NCI-H1436 treated with DMSO at 0.1 percent for 48 hours (cell line): Measurements from ENCODE around the gene ANKZF1.

ENCODE experiments used
- DNase-seq: peaks from one replicate; lab custom pipeline; 2025; lab: John Stamatoyannopoulos, UW

Gene ANKZF1

DNA sequence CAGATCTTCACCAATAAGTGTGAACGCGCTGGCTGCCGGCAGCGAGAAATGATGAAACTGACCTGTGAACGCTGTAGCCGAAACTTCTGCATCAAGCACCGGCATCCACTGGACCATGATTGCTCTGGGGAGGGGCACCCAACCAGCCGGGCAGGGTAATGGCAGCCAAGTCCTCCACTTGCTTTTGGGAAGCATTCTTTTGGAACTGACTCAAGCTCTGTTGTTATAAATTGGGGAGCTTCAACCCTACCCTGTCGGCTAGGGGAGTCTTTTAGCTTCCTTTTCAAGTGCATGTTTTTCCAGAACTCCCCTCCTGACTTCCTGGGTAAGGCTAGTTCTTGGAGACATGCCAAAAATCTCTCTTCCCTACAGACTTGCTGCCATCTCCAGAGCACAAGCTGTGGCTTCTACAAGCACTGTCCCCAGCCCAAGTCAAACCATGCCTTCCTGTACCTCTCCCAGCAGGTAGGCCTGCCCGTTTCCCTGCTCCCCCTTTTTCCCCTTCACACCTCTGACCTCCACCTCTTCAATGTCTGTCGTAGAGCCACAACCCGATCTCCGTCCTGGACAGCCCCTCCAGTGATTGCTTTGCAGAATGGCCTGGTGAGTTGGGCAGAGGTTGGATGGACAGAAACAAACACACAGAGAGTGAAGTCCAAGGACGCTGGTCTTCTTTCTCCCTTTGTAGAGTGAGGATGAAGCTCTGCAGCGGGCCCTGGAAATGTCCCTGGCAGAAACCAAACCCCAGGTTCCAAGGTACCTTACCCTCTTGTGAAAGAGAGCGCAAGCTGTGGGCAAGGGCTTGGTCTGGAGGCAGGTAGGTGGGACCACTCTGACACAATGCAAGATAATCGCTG is 21.5 kb upstream of the ANKZF1 start:
- no peak for DNase-seq

DNA sequence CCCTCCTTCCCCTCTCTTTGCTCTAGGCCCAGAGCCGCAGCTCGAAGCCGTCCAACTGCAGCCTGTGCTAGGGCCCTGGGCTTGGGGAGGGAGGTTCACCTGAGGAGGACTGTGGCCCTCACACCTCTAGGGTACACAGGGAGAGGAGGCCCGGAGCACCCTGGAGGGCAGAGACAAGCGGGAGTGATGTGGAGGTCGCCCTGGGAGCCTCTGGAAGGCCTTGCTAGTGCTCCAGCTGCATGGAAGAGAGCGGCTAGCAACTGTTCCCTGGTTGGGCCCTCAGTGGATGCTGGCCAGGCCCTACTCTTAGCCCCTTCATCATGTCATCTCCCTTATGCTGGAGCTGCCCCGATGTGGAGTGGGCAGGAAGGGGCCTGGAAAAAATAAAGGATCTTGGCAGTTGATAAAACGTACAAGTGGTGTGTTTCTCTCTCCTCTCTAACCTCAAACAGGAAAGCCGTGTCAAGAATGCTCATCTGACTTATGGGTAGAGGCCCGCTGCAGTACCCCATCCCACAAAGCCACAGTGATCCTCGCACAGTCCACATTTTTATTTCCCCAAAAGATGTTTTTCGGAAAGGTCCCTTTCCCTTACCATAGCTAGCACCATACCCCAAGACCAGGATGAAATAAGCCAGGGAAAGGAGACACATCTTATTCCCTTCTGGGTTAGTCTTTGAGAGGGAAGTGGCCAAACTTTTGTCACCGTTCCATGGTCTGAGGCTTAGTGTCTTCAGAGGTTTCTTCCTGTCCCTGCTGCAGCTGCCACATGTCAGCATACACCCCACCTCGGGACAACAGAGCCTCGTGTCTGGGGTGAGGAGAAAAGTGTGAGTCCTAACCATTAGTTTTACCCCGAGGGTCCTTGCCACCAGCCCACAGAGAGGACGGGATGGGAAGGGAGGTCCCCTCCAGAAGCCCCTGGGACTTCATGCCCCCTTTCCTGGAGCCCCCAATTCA is 20.1 kb upstream of the ANKZF1 start:
- no peak for DNase-seq

DNA sequence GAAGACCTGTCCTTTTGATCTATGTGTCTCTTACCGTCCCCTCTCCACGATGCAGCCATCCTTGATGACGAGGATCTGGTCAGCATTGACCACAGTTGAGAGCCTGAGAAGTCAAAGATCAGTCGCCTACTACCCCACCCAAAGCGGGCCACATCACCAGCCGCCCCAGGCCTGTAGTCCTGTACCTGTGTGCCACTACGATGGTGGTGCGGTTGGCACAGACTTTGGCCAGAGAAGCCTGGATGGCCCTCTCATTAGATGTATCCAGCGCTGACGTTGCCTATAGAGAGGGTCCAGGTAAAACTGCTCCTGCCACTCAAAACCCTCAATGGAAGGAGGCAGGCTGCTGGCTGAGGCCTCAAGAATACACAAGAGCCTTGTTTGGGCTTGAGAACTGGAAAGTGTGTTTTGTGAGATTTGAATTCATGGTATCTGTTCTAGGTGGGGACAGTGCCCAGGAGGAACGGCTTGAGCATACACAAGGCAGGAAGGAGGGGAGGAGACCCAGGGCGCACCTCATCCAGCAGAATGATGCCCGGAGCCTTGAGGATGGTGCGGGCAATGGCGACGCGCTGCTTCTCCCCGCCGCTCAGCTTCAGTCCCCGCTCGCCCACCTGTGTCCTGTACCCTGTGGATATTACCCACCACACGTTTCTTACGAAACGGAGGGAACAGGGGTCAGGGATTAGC is 19.3 kb upstream of the ANKZF1 start:
- DNase-seq, result no peak

- no peak for DNase-seq
Measured at GRCh38 chr2:219210886-219211362, 18.7 kb upstream of the ANKZF1 start.

DNA sequence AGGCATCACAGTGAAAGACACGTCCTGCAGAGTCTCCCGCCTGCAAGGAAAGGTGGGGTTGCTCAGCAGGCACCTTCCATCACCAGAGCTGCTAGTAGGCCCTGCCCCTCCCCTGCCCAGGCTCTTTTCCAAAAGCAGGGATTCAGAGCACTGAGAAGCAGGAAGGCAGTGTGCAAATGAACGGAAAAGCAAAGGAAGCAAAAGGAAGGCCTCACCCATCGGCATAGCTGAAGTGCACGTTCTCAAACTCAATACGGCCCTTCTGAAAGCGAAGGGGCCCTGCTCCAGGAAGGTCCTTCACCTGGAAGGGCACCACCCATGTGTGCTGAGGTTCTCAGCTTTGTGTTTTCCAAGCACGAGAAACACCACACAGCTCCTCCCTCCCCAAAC is 16.6 kb upstream of the ANKZF1 start:
- DNase-seq, result no peak

- no peak for DNase-seq
Measured at GRCh38 chr2:219213486-219214071, 16.0 kb upstream of the ANKZF1 start.

DNA sequence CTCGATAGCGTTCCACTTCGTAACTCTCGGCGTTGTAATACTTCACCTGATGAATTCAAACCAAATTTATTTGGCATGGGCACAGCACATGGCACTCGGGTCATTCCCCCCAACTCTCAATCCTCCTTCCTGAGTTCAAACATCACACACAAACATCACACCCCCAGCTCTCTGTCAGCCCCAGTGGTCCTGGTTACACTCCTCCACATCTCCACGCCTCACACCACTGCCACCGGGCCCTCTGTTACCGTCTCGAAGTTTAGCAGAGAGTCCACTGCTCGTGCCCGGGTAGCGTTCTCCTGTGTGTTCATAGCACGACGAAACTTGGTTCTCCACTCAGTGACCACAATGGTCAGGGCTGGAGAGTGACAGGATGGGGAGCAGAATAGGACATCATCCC is 15.5 kb upstream of the ANKZF1 start:
- DNase-seq, result no peak

DNA sequence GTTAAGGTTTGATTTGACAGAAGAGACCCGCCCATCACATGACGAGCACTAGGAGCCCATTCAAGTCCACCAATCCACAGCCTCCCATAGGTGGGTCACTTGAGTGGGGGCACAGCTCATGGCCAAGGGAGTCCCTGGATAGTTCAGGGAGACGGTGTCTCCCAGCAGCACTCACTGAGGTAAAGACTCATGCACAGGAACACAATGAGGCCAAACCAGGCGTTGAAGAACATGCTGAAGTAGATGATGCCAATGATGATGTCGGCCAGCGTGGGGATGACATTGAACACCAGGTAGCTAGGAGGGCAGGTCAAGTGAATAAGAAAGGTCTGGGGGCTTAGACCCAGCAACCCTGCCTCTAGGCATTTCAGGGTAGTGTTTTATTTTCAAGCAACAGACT is 14.8 kb upstream of the ANKZF1 start:
- DNase-seq, result no peak

GRCh38 chr2:219215871-219216534 is 13.6 kb upstream of the ANKZF1 start:
- no peak for DNase-seq

- no peak for DNase-seq
Measured at GRCh38 chr2:219216535-219216915, 13.1 kb upstream of the ANKZF1 start.

GRCh38 chr2:219218217-219218731 is 11.3 kb upstream of the ANKZF1 start:
- no peak for DNase-seq

DNA sequence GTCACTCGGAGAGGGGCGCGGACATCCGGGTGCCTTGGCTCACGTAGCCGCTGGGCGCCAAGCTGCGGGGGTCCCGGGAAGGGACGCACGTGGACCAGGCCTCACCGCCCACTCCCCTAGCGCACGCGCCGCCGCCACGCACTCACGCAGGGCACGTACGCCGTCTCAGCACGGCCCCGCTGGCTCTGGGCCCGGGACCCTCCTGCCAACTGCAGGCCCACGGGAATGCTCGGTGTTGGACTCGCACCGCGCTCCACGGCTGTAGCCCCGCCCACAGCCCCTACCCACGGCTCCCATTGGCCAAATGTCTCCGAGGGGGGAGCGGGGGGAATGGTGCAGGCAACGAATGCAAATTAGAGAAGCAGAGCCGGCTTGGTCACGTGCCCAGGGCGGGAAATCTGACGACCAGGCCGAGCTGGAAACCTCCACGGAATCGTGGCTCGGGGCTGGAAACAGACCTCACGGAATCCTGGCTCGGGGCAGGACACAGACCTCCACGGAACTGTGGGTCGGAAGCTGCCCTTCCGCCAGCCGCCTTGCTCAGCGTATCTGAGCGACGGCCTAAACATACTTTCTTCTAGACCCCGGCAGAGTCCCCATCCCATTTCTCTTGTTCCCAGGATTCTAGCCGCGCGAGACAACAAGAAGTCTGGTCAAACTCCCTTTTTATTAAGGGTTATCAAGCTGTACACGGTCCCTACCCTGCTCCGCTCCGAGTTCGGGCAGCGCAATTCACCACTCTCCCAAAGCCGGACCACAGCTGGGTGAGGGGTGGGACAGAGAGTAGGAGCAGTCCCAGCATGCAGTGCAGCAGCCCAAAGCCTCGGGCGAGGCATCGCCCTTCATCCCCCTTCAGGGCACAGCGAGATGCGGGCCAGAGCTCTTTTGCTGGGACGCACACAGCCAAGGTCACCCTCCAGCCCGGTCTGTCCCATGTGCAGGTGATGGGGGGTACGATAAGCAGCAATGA is 10.6 kb upstream of the ANKZF1 start, which contains the start of gene ABCB6:
ABCB6 (minus strand) TSS at position 227 of the 970 bp plus-strand sequence. CDS start 285 bp downstream, outside the sequence.
- peak; percentile 66 for DNase-seq

GRCh38 chr2:219219784-219220532 is 9.6 kb upstream of the ANKZF1 start:
- no peak for DNase-seq

DNA sequence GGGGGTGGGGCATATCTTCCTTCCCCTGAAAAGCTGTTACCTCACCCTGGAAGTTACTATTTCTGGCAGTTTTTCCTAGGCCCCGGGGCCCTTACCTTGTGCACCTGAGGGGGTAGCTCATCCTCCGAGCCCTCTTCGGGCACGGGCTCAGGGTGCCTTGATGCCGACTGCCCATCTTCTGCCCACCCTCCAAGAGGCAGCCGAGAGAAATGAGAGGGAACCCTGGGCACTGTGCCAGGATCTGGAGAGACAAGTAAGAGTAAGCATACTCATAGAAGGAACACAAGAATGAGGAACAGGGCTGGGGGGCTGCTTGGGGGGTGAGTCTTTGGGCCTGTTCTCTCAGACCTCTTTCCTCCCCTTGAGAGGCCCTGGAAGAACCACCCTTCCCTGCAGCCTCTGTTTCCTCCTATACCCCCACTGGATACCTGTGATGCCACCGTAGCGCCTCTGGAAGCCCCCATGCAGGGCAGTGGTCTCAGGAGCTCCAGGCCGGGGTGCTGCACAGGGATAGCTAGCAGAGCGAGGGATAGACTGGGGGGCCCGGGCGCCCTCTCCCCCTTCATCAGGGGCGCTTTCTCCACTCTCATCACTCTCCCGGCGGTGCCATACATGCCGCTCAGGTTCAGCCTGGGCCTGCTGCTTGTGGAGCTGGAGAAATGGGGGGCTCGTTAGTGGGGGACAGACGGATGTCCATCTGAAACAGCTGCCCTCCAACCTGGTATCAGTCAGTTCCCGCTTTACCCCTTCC is 8.8 kb upstream of the ANKZF1 start:
- DNase-seq, result no peak

GRCh38 chr2:219221957-219222518 is 7.6 kb upstream of the ANKZF1 start:
- DNase-seq, result no peak

- DNase-seq, result no peak
Measured at GRCh38 chr2:219223831-219224610, 5.6 kb upstream of the ANKZF1 start.

GRCh38 chr2:219225350-219225749 is 4.3 kb upstream of the ANKZF1 start:
- DNase-seq, result no peak
